ENCODE data around the gene GPRASP2. TPM values are rescaled to one million over a fixed set of nuclear protein-coding genes. Genes with fewer than 3 reads are reported as not detected.

Gene GPRASP2
- total RNA-seq, 1 donor from 2014 or later = 8.0 TPM

GRCh38 chrX:102694749-102695148 lies 17.5 kb upstream of the GPRASP2 start:
- intact Hi-C loops (cut with DNase I) = no loop called here
- Histone ChIP-seq H3K4me1 (no peaks in the 10 kb centered on the region), H3K9me3 (no peaks in the 10 kb centered on the region), H3K36me3 (no peaks in the 10 kb centered on the region), H3K4me3 (no peak overlapping the region), H3K27ac (no peak overlapping the region), H3K27me3 (no peaks in the 10 kb centered on the region)
- ATAC-seq = no peak
- DNase-seq = no peak
- TF ChIP-seq, protein P1, sequence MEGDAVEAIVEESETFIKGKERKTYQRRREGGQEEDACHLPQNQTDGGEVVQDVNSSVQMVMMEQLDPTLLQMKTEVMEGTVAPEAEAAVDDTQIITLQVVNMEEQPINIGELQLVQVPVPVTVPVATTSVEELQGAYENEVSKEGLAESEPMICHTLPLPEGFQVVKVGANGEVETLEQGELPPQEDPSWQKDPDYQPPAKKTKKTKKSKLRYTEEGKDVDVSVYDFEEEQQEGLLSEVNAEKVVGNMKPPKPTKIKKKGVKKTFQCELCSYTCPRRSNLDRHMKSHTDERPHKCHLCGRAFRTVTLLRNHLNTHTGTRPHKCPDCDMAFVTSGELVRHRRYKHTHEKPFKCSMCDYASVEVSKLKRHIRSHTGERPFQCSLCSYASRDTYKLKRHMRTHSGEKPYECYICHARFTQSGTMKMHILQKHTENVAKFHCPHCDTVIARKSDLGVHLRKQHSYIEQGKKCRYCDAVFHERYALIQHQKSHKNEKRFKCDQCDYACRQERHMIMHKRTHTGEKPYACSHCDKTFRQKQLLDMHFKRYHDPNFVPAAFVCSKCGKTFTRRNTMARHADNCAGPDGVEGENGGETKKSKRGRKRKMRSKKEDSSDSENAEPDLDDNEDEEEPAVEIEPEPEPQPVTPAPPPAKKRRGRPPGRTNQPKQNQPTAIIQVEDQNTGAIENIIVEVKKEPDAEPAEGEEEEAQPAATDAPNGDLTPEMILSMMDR (IDR thresholded peaks at IDR 0.05) = no peak

GRCh38 chrX:102696306-102696705 lies 15.9 kb upstream of the GPRASP2 start:
- ATAC-seq (no peak), DNase-seq (no peak)
- TF ChIP-seq, protein P1 (IDR thresholded peaks at IDR 0.05) = no peak
- no peak overlapping the region for H3K4me3 ChIP-seq
- H3K27ac ChIP-seq = no peak overlapping the region
- H3K36me3 ChIP-seq = no peaks in the 10 kb centered on the region
- no peaks in the 10 kb centered on the region for H3K4me1 ChIP-seq
- H3K9me3 ChIP-seq = no peaks in the 10 kb centered on the region
- intact Hi-C loops (cut with DNase I) = no loop called here
- H3K27me3 ChIP-seq = no peaks in the 10 kb centered on the region

GRCh38 chrX:102697494-102697893 lies 14.8 kb upstream of the GPRASP2 start:
- H3K36me3 ChIP-seq = no peaks in the 10 kb centered on the region
- intact Hi-C loops (cut with DNase I) = no loop called here
- H3K4me1 ChIP-seq = no peaks in the 10 kb centered on the region
- TF ChIP-seq, protein P1 (IDR thresholded peaks at IDR 0.05) = no peak
- H3K9me3 ChIP-seq = no peaks in the 10 kb centered on the region
- ATAC-seq (no peak), DNase-seq (no peak)
- H3K27me3 ChIP-seq = no peaks in the 10 kb centered on the region
- H3K4me3 ChIP-seq = no peak overlapping the region
- no peak overlapping the region for H3K27ac ChIP-seq

DNA sequence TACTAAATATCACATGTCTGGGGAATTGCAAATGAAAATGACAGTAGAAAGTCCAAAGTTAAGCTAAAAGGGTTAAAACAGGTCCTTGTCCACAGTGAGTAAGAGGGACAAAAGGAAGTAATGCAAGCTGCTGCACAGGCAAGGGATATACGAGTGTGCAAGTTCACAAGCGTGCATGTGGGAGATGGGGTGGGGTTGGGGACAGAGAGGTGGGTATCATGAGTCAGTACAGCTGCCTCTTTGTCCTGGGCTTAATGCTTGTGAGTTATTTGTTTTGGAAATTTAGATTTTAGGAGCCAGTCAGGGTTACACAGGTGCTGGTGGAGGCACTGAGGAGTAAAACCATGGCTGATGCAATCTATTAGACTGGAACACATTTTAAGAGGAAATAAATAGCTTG lies 3.3 kb upstream of the GPRASP2 start:
- Histone ChIP-seq H3K9me3 (no peaks in the 10 kb centered on the region), H3K4me1 (no peaks in the 10 kb centered on the region), H3K27me3 (no peaks in the 10 kb centered on the region), H3K36me3 (no peaks in the 10 kb centered on the region), H3K4me3 (no peak overlapping the region), H3K27ac (no peak overlapping the region)
- intact Hi-C loops (cut with DNase I) = no loop called here
- TF ChIP-seq, protein P1 (IDR thresholded peaks at IDR 0.05) = no peak
- ATAC-seq (no peak), DNase-seq (no peak)

DNA sequence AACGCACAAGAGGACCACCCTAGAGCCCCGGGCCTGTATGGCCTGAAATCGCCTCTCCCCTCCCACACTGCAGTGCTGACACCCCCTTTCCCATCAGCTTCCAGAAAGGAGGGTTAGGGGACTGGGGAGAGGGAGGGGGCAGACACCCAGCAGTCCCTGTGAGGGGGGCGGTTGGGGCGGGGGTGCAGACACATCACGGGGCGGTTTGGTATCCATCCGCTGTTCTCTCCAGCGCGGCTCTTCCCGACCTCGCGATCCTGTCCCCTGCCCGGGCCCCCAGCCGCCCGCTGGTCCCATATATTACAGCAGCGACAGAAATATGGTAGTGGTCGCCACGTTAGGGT lies 404 bp upstream of the GPRASP2 start:
- no peaks in the 10 kb centered on the region for H3K9me3 ChIP-seq
- no peak for ATAC-seq
- H3K27ac ChIP-seq = no peak overlapping the region
- TF ChIP-seq, protein P1 (IDR thresholded peaks at IDR 0.05) = no peak
- H3K4me3 ChIP-seq = peak overlapping the region; percentile 60
- intact Hi-C loops (cut with DNase I) = no loop called here
- no peaks in the 10 kb centered on the region for H3K36me3 ChIP-seq
- no peak for DNase-seq
- no peaks in the 10 kb centered on the region for H3K4me1 ChIP-seq
- no peaks in the 10 kb centered on the region for H3K27me3 ChIP-seq

- intact Hi-C loops (cut with DNase I) = no loop called here
- Histone ChIP-seq H3K4me3 (peak overlapping the region; percentile 60), H3K9me3 (no peaks in the 10 kb centered on the region), H3K36me3 (no peaks in the 10 kb centered on the region), H3K27me3 (no peaks in the 10 kb centered on the region), H3K4me1 (no peaks in the 10 kb centered on the region), H3K27ac (peak overlapping the region; percentile 80)
- ATAC-seq (peak; percentile 89), DNase-seq (peak; percentile 60)
- TF ChIP-seq, protein P1 (IDR thresholded peaks at IDR 0.05) = peak; percentile 59
Observed at GRCh38 chrX:102712981-102713625, 855 bp downstream of the GPRASP2 start.

Measured in upper lobe of right lung (tissue), 1 donor.